Measurements from ENCODE around the gene NSD2. TPM values are rescaled to one million over a fixed set of nuclear protein-coding genes. Genes with fewer than 3 reads are reported as not detected.
A peak's percentile ranks its signal among the peaks of the same experiment; 100 is the strongest.
"Not testable (repeated sequence)": the region's sequence is repeated elsewhere in the genome, so short reads cannot be mapped to it uniquely, and the experiment has no call there.

The NSD2 gene
- 45.4 and 50.6 TPM in 2 replicates for total RNA-seq (2014; rRNA removed; shearing (Covaris generic))
- 54.9 and 67.6 TPM in 2 replicates for polyA plus RNA-seq (2014; cell fraction: nucleus; rRNA removed)

DNA sequence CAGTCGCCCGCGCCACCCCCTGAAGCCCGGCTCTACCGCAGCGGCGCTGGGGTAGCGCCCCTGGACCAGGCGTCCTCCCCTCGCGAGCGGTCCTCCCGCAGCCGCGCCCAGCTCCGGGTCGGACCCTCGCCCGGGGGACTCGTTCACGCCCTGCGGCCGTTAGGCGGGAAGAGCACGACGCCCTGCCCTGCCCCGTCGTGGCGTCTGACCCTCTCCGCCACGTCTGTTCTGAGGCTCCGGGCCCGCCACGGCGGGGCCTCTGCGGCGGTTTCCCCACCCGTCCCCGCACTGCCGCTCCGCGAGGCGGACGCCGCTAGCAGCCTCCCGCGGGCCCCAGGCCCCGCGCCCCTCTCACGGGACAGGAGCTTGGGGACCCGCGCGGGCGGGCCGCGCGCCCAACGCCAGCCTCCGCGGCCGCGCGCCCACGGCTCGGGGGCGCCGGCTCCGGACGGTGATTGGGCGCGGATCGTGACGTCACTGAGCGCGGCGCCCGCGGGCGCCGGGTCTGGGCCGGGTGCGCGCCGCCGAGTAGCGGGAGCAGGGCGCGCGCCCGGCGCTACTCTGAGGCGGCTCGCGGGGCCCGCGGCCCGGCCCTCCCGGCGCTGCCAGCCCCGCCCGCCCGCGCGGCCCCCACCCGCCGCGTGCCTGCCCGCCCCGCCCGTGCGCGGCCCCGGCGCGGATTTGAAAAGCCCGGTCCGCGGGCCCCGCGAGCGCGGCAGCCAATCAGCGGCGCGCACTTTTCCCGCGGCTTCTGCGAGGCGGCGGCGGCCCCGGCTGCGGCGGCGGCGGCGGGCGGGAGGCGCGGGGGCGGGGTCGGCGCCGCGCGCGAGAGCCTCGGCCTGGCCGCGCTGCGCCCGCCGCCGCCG lies at the start of gene NSD2:
NSD2 (plus strand) TSS at position 816 of the 866 bp plus-strand sequence. CDS start 29,262 bp downstream, outside the sequence.
- DNase-seq (ENCODE audit: extremely low read depth, low read depth): peak; percentile 83

DNA sequence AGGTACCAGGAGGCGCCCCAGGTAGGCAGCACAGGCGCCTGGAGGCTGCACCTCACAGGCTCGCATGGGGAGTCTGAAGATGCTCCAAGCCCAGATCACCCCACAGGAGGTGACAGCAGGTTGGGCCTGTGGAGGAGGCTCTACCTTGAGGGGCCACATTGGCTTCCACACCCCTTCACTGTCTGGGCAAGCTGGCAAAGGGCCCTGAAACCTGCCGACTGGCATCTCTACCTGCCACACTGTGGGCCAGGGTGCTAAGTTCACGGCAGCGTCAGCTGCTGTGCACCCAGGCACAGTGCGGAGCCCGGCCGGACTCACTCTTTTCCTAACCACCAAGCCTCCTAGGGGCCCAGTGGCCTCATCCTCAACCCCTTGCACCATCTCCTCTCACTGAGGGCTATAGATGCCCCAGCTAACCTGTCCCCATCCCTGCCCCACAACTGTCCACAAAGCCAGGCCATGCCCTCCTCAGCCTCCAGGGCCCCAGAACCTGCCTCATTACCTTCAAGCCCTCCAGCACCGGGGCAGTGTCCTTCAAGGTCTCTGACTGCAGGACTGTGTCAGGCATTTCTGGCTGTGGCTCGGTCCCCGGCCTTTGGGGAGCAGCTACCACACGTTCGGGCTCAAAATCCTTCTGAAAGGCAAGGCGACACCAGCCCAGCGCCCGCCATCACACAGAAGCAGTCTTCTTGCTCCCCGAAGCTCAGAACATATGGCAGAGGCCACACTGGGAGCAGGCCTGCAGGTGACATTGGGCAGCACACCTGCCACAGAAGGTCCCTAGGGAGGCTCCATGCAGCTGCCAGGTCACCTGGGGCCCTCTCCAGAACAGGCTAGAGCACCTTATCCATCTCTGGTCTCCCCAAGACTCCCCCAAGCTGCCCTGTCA lies 49.3 kb upstream of the NSD2 start:
- DNase-seq (ENCODE audit: extremely low read depth, low read depth): no peak

DNA sequence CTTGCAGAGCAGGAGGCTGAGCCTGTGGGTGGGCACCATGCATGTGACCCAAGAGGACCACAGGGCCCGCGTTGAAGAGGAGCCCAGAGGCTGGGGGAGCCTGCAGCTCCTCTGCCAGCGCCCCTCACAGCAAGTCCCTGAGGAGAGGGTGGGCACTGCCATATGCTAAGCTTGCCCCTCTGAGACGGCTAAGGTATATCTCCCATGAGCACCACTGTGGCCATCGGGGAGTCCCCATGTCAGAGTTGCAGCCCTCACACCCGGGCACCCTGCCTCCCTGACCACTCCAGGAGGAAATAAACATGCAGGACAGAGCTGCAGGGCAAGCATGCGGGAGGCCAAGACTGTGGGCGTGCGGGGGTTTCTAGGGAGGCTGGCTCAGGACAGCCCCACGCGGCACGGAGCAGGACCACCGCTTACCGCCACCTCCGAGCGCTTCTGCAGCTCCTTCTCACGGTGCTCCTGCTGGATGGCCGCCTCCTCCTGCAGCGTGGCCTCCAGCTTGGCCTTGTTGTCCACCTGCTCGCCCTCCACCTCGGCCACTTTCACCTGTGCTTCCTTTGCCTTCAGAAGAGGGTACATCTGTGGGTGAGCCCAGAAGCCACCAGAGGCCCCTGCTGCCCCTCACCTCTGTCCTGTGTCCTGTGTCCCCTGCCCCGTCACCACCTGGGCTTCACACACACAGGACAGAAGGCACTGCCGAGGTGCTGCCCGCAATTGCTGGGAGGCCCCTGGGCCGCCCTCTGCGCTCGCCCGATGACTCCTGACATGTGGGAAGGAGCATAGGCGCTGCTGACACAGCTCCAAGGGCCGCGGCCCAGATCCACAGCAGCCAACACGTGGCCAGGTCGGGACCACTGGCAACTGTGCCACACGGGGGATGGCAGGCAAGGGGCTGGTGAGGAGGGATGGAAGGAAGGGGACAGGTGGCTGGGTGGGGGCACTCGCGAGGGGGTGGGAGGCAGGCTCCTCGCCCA lies 48.3 kb upstream of the NSD2 start:
- no peak for DNase-seq (ENCODE audit: extremely low read depth, low read depth)

DNA sequence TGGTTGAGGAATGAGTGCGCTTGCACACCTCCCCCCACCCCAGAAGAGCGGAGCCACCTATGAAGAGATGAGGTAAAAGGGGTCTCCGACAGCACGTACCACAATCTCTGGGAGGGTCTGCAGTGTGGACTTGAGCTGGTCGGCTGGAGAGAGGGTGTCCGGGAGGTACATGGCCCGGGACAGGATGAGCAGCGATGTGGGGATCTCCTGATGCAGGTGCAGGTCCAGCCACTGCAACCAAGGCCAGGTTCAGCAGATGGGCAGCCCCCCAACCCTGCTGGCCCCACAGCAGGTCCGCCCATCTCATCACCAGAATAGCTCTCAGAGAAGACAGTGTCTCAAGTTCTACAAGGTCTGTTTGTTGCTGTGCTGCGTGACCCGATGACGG lies 47.7 kb upstream of the NSD2 start:
- DNase-seq (ENCODE audit: extremely low read depth, low read depth): no peak

DNA sequence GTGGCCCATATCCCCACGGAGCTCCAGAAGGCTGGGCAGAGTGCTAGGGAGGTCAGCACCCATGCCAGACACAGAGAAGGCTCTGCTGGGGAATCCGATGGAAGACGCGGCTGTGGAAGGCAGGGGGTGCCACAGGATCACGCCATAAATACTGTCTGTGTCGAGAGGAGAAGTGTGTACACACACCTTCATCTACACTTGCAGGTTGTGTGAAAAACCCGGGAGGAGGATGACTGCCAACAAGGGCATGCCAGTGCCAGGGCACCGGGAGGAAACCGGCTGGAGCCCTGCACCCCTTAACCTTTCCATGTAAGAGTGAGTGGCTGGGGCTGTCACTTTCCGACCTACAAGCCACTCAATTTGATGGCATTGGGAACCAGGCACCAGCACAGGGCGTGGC lies 46.4 kb upstream of the NSD2 start:
- DNase-seq (ENCODE audit: extremely low read depth, low read depth): no peak

DNA sequence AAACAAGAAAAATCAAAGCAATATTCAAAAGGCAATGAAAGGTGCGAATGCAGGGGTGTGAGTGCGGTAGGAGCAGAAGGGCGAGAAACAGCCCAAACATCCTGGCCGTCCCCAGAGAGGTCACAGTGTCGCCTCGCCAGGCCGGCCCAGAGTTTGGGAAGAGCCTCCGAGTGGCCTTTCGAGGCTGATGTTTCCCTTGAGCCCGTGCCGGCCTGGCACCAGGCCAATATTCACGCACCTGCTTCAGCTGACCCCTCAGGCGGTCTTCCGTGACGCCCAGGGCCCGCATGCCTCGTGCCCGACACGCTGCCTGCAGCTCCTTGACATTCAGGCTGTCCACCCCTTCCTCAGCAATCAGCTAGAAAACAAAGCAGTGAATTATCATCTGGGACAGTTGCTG lies 45.9 kb upstream of the NSD2 start:
- no peak for DNase-seq (ENCODE audit: extremely low read depth, low read depth)

DNA sequence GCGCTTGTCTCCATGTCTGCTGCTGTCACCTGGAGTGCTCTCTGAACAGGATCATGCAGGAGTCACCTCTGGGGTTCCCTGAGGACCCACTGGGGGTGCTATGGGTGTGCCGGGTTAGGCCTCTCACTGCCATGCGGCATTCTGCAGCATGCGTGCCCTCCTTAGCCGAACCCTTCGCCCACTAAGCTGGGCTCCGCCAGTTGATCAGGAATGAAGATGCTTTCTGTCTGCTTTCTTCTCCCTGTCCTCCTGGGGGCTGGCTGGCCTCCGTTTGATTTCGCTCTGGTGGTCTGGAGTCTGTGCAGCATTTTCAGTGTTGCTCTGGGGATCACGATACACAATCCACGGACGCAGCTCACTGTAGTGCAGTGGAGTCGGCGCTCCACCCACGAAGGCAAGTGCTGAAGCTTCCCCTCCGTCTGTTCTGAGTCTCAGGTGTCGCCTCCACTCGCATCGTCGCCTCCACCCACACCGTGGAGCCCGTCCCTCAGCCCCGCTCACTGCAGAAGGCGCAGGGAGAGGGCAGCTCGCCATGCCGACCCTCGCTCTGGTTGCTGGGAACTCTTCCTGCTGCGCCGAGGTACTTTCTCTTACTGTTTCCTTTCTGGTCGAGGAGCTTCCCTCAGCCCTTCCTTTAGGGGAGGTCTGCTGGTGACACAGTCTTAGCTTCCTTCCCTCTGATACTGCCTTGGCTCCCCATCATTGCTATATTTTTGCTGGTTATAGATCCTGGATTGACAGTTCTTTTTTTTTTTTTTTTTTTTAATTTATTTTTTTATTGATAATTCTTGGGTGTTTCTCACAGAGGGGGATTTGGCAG lies 44.5 kb upstream of the NSD2 start:
- DNase-seq (ENCODE audit: extremely low read depth, low read depth): no peak

DNA sequence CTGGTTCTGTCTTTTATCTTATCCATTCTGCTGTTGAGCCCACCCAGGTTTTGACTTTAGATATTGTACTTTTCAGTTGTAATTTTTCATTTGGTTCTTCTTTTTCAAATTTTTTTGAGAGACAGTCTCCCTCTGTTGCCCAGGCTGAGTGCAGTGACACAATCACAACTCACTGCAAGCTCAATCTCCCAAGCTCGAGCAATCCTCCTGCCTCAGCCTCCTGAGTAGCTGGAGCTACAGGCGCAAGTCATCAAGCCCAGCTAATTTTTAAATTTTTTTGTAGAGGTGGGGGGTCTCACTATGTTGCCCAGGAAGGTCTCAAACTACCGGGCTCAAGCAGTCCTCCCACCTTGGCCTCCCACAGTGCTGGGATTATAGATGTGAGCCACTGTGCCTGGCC lies 41.0 kb upstream of the NSD2 start:
- DNase-seq (ENCODE audit: extremely low read depth, low read depth): no peak

DNA sequence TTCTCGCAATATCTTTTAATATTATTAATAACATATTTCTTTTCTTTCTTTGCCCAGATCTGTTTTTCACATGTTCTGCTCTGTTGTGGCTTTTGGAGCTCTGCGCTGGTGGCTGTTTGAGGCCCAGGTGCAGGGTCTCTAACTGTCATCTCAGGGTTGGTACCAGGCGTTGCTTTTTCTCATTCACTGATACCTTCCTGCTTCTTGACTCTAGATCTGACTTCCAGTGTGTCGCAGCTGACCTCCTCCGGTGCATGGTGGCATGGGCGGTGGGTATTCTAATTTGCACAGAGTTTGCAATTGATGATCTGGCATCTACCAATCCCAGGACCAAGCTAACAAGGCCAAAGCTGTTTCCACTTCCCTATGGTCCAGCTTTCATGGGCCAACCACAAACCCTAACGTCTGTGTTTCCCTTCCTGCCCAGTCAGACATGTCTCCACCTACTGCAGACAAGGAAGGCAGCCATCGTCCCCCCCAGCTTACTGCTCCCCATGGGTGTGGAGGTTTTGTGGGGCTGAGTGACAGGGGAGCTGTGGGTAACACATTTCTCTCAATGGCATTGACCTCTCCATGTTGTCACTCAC lies 40.5 kb upstream of the NSD2 start:
- DNase-seq (ENCODE audit: extremely low read depth, low read depth): no peak

DNA sequence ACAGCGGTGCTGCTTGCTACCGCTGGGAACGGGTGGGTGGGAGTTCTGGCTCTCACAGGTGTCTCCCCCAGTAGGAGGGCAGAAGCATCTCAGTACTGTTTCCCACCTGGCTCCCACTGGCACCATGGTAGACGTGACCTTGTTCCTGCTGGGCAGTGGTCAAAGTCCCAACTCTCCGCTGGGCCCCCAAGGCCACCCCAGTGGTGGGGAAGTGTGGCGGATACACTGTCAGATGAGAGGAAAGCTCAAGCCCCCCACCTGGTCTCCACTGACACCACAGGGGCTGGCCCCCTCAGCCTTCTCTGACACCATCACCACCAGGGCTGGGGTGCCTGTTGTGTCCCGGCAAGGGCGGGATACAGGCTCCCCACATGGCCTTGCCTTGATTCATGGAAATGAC lies 39.9 kb upstream of the NSD2 start:
- no peak for DNase-seq (ENCODE audit: extremely low read depth, low read depth)

DNA sequence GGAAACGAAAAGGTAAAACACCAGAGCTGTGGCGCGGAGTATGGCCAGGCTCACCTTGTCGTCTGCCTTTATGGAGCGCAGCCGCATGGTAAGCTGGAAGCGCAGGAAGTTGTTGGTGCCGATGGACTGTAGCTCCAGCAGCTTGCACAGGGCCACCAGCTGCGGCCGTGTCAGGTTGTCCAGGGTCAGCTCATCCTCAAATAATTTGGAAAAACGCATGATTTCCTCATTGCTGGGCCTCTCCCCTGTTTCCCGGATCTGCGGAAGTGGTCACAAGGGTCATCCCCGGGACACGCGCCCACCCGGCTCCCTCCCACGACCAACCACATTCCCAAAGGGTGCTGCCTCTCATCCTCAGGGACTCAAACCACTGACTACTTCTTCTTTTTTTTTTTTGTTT lies 38.5 kb upstream of the NSD2 start:
- DNase-seq (ENCODE audit: extremely low read depth, low read depth): no peak

DNA sequence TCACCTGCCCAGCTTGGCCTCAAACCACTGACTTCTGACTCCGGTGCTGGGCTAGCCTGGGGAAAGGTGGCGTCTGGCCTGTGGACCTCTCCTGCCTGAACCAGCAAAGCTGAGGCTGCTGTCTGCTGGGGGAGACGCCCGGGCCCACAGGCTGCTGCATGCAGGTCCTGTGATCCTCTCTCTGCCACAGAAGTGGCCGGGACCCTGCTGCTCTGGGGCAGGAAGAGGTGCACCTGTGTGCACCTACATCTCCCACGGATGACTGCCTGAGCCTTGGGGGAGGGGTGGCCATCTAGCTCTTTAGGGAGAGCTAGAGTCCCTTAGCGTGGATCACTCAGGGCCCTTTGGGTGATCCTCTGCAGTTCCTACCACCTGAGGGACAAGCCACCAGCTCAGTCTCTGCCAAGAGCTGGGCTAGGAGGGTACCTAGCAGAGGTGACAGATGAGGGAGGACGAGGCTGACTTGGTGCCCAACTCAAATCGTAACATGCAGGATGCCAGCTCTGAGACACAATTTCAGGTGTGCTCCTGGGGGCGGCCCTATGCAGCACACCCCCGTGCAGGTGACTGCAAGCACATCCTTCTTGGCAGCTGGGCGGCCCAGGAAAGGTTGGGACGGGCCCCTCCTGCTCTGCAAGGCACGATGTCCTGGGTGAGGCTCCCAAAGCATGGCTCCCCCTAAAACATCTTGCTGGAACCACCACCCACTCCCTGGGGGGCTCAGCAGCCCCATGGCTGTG lies 37.7 kb upstream of the NSD2 start:
- DNase-seq (ENCODE audit: extremely low read depth, low read depth): no peak

DNA sequence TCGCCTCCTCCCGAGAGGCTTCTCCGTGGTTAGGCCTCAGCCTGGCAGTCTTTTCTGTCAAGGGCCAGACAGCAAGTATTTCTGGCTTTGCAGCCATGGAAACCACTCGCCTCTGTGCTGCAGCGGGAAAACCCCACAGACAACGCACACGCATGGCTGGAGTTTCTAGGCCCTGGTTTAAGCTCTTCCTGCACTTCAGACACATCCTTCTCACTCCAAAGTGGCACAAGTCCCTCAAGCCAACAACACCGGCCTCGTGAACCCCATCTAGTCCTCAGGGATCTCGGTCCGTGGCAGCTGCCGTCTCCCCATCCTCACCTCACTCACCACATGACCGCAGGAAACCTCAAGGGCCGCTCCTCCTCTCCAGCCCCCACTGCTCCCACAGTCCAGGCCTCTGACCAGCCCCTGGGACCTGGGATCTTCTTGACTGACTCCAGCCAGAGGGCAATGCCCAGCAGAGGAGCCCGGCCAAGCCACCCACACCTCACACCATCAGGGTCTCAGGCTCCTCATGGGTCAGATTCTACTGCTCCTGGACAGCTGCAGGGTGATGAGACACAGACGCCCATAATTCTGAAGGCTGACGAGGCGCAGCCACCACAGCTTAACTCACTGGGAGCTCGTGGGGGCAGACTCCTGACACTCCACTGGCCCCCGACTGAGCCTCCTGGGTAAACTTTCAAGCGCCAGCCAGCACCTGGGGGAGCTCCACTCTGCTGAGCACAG lies 37.0 kb upstream of the NSD2 start:
- no peak for DNase-seq (ENCODE audit: extremely low read depth, low read depth)

DNA sequence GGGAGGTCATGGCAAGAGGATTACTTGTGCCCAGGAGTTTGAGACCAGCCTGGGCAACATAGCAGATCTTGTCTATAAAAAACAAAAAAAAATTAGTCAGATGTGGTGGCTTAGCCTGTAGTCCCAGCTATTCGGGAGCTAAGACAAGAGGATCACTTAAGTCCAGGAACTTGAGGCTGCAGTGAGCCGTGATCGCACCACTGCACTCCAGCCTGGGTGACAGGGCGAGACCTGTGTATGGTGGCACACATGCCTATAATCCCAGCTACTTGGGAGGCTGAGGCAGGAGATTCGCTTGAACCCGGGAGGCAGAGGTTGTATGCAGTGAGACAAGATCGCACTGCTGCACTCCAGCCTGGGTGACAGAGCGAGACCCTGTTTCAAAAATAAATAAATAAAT lies 35.4 kb upstream of the NSD2 start:
- not testable (repeated sequence) for DNase-seq (ENCODE audit: extremely low read depth, low read depth)

DNA sequence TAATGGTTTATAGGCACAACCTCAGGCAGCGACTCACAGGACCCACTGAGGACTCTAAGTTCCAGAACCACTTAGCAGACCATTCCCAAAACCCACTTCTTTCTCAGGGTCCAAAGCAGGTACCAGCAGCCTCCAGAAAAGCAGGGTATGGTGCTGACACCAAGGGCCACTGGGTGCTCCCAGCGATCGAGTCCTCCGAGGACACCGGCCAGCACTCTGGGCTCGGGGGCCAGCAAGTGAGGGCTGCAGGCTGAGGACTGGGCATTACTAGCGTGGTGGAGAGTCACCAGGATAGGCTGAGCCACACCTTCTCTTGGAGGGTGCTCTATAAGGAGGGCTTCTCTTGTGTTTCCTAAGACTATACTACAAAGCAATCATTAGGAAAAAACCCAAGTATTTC lies 34.5 kb upstream of the NSD2 start:
- no peak for DNase-seq (ENCODE audit: extremely low read depth, low read depth)

DNA sequence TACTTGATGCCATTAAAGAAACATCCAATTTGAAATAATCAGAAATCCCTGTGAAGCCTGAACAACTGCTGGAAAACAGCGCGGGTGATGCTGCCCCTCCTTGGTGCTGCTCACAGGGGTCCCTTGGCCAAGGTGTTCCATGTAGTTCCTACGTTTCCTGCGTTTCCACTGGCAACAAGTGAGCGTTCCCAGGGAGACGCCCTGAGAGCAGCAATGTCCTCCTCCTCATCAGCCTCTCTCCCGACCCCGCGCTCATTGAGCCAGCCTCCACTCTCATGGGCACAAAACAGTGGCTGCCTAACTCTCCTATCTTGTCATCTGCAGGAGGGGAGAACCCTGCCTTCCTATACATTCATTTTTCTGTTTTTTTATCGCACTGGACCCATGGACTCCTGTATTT lies 34.1 kb upstream of the NSD2 start:
- no peak for DNase-seq (ENCODE audit: extremely low read depth, low read depth)

DNA sequence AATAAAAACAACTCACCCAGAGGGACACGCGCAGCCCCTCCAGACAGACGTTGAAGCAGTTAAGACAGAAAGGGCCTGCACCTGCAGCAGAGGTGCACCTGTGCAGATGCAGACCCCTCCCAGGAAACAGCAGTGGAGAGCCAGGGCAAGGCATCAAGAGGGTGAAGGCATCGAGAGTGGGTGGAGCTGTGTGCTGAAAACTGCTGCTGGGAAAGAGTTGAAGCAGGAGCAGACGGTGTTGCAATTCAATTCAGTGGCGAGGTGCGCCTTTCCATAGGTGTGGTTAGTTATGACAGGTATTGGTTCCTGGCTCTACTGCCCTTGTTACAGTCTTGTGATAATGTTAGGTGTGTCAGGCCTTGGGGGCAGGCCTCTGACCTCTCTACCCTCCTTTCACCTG lies 31.9 kb upstream of the NSD2 start:
- no peak for DNase-seq (ENCODE audit: extremely low read depth, low read depth)

Measured in NCI-H460 (cell line).